PFSK-1 (cell line): Measurements from ENCODE around the gene REPIN1.

Source experiments
- POLR2AphosphoS5 ChIP-seq: IDR thresholded peaks from 2 replicates; pipeline ENCODE4 v1.6.1; 2012; ENCODE audit warnings: low read depth, mild to moderate bottlenecking, control low read depth, low read length, moderate library complexity
- REST ChIP-seq, 2 experiments: IDR thresholded peaks; 2 replicates each; pipeline versions ENCODE4 v1.6.1 to v1.8.0; 2011 to 2012; ENCODE audit warnings: low read depth in 2 of 2, low read length in 2 of 2, control low read depth in 1 of 2, inconsistent platforms in 1 of 2, mild to moderate bottlenecking in 1 of 2, moderate library complexity in 1 of 2; ENCODE audit not compliant: insufficient read depth in 1 of 2

DNA sequence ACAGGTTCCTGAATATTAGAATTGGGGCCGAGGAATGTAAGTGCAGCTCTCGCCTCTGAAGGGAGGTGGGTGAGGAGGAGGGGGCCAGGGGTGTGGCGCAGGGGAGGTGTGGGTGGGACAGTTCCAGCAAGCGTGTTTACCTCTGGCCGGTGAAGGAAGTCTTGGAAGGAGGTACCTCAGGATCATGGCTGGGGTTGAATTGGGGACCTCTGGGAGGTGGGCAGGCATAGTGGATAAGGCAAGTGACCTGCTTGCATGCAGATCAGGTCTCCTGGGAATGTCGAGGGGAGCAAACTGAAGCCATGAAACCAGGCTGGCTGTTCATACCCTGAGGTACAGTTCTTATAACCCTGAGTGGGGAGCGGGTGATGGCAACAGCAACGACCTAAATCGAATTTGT is 12.5 kb downstream of the REPIN1 start:
- TF ChIP-seq POLR2AphosphoS5 (no peak), REST (IDR thresholded peaks at IDR 0.05; ENCODE audit: insufficient read depth in 1 of 2, low read depth in 2 of 2, low read length in 2 of 2) (no peak)
